Colon (tissue), 2 donors: ENCODE data around the gene RHBDL1.

Experiments used
- FAIRE-seq: peaks from 2 replicates; lab custom pipeline; 2012; peaks lifted over from hg19 to GRCh38; lab: Jason Lieb, UNC
- donor health status: control.
- donor health status: control.

Gene RHBDL1

GRCh38 chr16:637081-638018 lies 38.1 kb upstream of the RHBDL1 start:
- FAIRE-seq = no peak

GRCh38 chr16:638034-638543 lies 37.4 kb upstream of the RHBDL1 start:
- no peak for FAIRE-seq

GRCh38 chr16:638836-639235 lies 36.6 kb upstream of the RHBDL1 start:
- FAIRE-seq = no peak

DNA sequence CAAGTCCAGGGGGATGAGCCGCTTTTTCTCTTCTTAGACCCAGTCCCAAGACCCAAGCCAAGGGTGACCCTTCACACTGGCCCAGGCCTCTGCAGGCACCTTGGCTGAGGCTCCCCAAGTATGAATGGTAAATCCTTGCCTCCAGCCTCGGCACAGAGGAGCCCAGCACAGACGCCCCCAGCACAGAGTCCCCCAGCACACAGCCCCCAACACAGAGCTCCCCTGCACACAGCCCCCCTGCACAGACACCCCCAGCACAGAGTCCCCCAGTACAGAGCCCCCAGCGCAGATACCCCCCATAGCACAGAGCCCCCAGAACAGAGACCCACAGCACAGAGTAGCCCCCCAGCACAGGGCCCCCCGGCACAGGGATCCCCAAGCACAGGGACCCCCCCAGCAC lies 34.9 kb upstream of the RHBDL1 start:
- no peak for FAIRE-seq

DNA sequence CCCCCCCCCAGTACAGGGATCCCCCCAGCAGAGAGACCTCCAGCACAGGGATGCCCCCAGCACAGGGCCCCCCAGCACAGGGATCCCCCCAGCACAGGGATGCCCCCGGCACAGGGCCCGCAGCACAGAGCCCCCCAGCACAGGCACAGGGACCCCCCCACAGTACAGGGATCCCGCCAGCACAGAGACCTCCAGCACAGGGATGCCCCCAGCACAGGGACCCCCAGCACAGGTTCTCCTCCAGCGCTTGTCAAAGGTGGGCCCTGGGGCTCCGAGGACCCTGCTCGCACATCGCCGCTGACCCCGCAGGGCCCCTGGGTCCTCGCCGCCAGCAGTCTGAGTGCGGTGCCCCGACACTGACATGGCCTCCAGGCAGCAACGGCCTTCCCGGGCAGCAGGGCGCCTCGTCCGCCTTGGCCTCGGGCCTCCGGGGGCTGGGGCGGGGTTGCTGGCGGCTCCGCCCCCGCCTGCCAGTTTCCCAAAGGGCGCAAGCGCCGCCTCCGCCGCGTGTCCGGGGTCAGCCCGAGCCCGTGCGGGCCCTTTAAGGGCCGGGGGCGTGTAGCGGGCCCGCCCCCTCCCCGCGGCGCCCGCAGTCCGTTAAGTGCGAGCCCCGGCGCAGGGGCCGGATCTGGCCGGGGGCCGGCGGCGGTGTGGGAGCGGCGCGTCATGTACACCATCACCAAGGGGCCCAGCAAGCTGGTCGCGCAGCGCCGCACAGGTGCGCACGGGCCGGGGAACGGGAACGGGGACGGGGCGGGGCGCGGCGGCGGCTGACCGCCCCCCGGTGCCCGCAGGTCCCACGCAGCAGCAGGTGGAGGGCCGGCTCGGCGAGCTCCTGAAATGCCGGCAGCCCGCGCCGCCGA lies 33.9 kb upstream of the RHBDL1 start, which contains the start of gene MCRIP2:
MCRIP2 (plus strand) TSS at position 503 of the 863 bp plus-strand sequence; CDS start at position 667, 164 bp downstream.
- no peak for FAIRE-seq

DNA sequence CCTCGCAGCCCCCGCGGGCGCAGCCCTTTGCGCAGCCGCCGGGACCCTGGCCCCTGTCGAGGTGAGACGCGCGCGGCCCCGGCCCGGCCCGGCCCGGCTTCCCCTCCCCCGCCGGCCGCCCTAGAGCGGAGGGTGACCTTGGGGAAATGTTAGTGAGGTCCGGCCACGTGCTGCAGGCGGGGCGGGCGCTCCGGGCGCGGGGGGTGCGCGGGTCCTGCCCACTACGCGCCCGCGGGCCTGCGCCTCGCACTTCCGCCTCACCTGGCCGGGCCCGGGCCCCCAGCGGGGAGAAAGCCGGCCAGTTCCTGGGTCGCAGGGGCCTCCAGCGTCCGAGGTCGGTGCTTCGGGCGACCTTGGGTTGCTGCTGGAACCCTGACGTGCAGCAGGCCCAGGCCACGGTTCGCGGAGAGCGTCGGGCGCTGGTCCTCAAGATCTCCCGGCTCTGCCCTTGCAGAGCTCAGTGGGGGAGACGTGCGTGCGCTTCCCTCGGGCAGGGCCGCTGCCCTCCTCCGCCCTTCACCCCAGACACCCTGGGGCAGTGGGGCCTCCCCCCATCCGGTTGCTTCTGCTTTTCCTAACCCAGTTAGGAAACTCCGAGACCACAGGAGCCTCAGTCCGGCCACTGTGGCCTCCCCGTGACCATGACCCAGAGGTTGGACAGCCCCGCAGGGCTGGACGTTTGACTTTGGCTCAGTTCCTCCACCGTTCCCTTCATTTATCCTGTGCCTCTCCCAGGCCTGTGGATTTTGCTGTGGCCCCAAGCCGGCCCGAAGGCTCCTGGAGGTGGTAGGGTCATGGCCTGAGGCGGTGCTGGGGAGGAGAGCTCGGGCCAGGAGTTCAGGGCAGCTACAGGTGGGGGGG lies 33.1 kb upstream of the RHBDL1 start:
- no peak for FAIRE-seq

DNA sequence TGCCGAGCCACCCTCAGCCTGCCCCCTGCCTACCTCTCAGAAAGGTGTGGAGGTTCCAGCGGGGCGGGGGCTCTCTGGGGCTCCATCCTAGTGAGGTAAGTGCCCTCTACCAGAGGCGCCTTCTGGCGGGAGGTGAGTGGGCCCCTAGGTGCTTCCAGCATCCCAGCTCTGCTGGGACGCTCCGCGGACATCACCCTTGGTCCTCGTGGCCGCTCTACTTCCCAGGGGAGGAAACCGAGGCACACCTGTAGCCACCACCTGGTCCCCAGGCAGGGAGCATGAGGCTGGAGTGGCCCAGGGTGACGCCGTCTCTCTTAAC lies 32.5 kb upstream of the RHBDL1 start:
- no peak for FAIRE-seq

DNA sequence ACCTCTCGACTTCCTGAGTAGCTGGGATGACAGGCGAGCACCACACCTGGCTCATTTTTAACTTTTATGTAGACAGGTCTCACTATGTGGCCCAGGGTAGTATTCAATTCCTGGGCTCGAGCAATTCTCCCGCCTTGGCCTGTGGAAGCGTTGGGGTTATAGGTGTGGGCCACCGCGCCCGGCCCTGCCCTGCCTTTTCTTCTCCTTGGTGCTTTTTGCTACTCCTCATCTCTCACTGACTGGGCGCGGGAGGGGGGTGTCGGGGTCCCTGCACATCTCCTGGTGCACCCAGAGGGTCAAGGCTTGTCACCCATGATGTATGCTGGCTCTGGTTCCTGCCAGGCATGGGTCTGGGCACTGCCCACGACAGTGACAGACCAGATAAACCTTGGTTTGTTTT lies 30.9 kb upstream of the RHBDL1 start:
- no peak for FAIRE-seq

GRCh38 chr16:645852-646678 lies 29.4 kb upstream of the RHBDL1 start:
- FAIRE-seq = no peak

DNA sequence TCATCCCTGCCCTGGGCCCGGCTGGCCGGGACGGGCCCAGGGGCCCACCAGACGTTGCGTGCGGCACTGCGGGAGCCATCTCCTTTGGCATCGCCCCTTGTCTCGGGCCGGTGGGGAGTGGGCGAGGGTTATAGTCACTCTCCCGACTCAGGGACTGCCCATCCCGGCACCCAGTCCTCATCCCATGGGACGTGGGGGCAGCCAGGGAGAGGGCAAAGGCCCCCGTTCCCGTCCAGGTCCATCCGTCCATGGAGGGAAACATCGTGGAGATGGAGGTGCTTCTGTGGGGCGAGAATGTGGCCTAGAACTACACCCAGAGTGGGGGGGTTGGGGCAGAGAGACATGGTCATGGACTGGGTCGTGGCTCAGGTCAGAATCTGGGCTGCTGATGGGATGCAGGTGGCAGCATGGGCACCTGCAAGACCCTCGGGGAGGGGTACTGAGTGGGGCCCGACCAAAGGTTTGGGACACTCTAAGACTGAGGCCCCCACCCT lies 28.7 kb upstream of the RHBDL1 start:
- no peak for FAIRE-seq

GRCh38 chr16:647173-647902 lies 28.1 kb upstream of the RHBDL1 start:
- no peak for FAIRE-seq

DNA sequence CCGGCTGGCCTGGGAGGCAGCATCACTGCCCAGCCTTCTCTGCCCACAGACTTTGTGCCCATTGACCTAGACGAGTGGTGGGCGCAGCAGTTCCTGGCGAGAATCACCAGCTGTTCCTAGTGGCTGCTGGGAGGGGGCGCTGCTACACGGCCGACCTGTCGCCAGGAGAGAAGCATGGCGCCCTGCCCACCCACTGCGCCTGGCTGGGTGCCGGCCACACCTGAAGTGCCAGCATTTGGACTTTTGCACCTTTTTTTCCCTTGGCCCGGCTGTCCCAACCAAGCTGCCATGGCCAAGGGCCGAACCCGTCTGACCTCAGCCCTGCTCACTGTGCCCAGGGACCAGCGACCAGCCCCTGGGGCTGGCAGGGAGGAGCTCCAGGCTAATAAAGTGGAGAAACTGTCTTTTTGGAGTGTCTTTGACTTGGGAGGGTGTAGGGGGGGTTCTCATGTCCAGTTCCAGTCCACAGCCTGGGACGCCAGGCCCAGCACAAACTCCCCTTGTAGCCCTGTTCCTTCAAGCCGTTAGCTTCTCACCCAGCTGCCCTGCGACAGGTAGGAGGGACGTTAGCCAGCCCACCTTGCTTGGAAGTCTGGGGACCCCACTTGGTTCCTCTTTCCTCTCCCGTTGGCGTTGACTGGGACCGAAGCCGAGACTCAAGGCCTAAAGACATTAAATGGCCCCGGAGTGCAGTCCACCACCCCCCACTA lies 27.2 kb upstream of the RHBDL1 start:
- no peak for FAIRE-seq

DNA sequence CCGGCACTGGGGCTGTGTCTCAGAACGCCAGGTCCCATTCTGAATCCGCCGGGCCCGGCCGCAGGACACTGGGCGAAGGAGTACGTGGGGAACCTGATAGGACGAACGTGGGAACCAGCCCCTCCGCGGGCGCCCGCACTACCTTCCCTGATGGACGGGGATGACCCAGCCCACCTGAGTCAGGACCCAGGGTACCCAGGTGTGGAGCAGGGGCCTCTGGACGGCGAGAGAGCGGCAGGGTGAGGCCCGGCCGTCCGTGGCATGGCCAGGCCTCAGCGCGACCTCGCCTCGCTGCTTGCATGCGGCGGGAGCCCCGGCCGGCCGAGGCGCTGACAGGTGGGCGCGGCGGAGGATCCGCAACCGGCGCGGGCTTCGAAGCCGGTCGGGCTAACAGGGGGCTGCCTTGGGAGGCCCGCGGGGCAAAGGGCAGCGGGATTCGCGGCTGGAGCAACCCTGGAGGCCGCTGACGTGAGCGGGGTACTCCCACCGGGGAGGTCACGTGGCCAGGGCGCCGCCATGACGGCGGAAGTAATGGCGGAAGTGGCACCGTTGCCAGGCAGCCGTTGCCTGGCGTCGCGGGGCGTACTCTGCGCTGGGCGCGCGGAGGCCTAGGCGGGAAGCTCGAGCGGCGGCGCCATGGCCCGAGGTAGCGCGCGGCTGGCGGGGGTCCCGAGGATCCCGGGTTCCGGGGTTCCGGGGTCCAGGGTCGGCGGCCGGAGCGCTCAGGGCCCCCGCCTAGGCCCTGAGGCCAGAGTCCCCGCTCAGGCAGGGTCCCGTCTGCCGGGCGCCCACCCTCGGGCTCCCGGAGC lies 26.5 kb upstream of the RHBDL1 start, which contains the start of gene WDR90:
WDR90 (plus strand) TSS at position 585 of the 809 bp plus-strand sequence; CDS start at position 637, 52 bp downstream.
- no peak for FAIRE-seq

- no peak for FAIRE-seq
These were observed 25.8 kb upstream of the RHBDL1 start for GRCh38 chr16:649631-650030.

DNA sequence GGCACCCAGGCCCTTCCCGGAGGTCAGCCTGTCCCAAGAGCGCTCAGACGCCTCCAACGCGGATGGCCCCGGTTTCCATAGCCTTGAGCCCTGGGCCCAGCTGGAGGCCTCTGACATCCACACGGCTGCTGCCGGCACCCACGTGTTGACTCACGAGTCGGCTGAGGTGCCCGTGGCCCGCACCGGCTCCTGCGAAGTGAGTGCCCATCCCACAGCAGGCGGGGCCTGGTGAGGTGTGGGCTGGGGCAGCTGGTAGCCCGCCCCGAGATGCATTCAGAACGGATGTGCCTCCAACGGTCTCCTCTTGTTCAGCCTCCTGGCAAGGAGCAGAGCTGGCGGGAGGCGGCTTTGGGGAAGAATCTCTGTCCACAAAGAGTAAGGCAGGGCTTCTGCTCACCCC lies 23.6 kb upstream of the RHBDL1 start:
- no peak for FAIRE-seq

DNA sequence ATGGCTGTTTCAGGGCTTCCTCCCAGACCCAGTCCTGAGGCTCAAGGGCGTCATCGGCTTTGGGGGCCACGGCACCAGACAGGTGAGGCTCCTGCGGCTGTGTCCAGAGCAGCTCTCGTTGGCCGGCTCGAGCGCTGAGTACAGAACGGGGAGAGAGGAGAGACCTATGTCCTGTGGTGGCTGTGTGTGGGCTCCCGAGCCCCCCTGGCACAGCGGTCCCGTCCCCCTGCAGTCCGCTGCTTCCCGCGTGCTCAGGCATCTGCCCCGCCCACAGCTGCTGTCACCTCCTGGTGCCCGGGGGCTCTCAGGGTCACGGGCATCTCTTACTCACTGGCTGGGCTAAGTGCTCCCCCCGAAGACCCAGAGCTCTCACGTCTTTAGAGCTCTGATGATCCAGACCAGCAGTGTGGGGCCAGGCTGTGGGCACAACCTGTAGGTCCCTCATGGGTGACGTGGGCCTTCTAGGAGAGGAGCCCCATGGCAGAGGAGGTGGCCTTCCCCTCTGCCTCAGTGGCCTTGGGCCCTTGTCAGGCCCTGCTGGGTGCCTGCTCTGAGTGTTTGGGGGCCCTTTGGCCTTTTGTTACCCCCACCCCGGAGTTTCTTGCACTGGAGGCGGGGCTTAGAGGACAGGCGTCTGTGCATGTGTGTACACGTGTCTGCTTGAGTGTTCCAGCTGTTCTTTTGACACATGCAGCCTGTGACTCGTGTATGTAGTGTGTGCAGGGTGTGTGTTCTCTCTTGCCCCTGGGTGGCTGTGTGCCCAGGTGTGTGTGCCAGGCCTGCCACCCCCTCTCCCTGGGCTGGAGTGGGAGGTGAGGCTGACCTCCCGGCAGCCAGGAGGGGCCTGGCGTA lies 22.8 kb upstream of the RHBDL1 start:
- FAIRE-seq = no peak

DNA sequence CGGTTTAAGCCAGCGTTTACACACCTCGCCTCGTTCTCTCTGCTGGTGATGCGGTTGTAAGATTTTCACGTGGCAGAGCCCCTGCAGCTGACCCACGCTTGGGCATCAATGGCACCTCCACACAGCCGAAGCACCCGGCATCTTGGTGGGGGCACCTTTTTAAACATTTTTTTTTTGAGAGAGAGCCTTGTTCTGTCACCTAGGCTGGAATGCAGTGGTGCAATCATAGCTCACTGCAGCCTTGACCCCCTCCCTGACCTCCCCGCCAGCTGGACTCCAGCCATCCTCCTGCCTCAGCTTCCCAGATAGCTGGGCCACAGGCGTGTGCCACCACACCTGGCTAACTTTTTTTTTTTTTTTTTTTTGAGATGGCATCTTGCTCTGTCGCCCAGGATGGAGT lies 21.4 kb upstream of the RHBDL1 start:
- FAIRE-seq = no peak

- no peak for FAIRE-seq
These were observed 18.0 kb upstream of the RHBDL1 start for GRCh38 chr16:657487-657886.
